GM21360 (cell line): ENCODE results near the gene CACNA1D.

Source experiments
- ATAC-seq: cut with Tn5 transposase; IDR thresholded peaks from one replicate; pipeline ENCODE4 v1.9.1; 2021; ENCODE audit warnings: mild to moderate bottlenecking, moderate library complexity; ENCODE audit not compliant: unreplicated experiment

The CACNA1D gene

DNA sequence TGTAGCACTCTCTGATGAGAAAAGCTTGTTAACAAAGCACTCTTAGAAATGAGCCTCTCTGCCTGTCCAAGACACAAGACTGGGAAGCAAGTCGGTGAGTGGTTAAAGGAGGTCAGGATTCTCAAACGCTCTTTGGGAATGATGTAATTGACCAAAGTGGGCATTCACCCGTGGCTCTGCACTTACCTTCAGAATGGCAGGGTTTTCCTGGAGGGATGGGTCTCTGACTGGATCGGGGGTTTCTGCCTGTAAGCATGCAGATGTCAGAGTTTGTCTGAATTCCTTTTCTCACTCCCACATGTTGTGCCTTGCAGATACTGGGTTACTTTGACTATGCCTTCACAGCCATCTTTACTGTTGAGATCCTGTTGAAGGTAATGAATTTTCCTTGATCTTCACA is 245.6 kb downstream of the CACNA1D start:
- ATAC-seq = no peak

DNA sequence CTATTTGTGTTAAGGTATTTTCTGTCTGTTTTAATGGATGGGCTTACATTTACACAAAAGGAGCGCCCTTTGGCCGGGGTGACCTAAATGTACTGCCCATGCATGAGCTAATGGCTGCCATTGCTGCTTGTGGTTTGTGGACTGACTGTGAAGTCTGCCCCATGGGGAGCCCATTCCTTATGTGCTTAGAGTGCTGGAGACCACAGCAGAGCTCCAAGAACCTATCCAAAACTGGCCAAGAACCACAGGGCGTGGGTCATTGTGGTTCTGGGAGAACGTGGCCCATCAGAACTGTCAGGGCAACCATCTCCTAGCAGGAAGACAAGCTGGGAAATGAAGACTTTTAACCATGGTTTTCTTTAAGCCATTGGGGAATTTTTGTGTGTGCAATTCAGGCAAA is 246.5 kb downstream of the CACNA1D start:
- ATAC-seq = no peak

DNA sequence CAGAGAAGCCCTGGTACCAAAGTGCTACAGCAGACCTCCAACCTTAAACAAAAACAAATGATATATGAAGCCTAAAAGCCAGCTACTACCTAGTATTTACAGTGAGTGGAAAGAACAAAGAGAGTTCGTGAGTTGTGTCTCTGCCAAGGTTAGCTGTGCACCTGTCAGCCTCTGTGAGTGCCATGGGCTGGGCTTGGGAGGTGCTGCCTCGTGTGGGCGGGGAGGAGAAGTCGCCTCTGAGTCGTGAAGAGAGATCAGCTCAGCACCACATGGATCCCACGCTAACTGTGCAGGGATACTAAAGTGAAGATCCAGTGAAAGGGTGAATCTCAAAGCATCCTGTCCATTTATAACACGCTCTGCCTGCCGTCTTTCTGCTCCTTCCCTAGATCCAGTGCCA is 249.9 kb downstream of the CACNA1D start:
- ATAC-seq = no peak

DNA sequence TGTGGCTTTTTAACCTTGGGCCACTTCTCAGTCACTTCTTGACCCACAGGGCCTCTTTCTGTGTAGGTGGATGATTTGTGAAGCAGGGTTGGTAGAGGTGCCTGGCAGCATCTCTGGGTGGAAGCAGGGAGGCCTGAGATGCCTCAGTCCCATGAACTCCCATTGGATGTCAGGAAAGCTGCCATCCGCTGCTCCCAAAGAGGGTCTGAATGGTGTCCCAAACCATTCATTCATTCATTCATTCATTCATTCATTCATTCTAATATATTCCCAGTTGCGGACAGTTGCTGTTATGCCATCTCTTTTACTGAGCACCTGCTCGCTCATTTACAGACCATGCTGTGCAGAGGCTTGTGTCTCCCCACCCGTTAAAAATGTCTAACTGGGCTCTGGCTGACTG is 253.1 kb downstream of the CACNA1D start:
- ATAC-seq = no peak

DNA sequence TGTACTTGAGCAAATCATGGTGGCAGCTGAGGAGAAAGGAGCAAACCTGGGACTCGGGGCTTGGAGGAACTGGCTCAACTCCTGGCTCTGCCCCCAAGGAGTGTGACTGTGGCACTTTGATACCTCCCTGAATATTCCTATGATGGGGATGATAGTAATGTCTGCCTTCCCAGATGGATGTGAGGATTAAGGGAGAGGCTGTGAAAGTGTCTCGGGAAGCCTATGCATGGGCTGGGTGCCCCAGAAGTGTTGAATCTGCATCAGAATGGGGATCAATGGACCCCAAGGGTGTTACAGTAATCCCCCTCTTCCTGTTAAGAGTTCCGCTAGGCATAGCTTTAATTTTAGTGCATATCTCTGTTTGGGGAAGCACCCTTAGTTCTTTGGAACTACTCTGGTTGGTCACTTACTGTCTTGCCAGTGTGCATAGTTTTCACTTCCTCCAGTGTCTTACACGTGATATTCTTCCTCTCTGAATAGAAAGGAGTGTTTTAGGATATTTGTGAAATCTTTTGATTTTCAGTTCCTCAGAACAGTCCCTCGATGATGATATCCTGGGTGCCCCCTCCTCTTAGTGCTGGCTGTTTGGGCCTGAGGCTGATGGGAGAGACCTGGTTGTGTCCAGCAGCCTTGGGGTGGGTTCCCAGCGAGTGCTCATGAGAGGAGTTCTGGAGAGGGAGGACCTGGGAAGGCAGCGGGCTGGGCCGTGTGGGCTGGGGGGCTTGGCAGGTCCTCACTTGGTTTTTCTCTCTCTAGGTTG is 254.3 kb downstream of the CACNA1D start:
- peak; percentile 78 for ATAC-seq

DNA sequence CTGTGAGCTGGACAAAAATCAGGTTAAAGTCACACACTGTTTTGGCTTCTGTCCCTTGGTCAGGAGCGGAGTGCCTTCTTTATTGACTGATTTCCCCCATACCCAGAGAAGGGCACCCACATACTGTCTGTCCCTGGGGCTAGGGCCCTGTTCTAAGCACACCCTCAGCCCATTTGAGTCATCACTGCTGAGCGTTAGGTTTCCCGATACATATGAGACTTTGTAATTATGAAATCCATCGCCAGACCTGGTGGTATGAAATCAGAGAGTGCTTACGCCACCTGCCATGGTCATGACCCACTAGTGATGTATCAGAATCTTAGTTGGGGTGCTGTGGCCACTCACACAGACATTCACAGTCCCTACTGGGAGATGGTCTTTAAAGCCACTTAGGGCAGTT is 255.0 kb downstream of the CACNA1D start:
- no peak for ATAC-seq

DNA sequence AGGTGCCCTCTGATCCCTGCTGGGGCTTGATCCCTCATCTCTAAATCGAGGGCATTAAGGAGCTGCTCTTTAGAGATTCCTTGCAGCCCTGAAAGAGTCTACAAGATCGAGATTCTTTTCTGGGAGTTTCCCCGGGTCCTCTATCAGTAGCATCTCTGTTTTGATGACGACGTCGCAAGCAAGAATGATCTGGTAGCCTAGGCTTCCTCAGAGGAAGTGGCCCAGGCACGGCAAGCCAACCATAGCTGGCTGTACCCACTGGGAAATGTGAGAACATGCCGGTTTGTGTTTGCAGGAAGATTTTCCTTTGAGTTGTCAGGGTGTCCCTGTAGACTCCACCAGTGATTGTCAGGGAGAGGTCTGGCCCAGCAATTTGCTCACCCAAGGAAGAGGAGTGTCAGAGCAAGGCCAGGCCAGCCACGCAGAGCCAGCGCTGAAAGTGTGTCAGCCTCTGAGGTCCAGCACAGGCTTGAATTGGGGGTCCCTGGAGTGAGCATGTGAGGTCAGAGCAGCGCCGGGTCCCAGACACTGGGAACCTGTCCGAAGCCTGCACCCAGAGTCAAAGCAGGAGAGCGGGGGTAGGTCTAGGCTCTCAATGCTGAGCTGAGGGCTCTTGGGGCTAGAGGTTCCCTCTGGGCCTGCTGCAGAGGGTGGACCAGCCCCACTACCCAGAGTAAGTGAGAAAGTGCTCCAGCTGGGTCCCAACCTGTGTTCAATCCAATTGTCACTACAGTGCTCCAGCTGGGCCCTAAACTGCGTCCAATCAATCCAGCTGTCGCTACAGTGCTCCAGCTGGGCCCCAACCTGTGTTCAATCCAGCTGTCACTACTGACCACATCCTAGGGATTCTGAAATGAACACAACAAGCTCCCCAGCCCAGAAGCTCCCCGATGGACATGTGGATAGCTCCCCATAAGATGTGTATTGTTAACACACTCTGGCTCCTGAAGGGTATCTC is 256.1 kb downstream of the CACNA1D start:
- ATAC-seq = no peak

DNA sequence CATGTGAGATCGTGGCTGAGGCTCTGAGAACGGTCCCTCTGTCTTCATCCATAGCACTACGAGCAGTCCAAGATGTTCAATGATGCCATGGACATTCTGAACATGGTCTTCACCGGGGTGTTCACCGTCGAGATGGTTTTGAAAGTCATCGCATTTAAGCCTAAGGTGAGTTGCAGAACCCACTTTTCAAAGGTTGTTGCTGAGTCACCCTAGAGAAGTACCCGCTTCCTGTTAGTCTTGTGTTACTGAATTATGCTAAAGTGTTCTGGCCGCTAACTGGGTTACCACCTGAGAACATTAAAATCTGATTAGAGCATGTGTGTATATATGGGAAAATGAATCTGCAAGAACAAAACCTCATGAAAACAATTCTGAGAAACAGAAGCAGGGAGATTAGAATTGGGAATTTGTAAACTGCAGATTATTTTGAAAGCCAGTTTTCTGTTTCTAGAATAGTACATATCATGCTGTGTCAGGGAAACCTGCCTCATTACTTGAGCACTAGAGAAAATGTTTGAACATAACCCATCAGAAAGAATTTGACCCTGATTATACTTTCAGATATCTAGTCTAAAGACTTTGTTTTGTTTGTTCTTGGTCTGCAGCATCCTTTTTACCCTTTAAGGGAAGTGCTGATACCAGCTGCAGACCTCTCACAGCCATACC is 259.2 kb downstream of the CACNA1D start:
- no peak for ATAC-seq

DNA sequence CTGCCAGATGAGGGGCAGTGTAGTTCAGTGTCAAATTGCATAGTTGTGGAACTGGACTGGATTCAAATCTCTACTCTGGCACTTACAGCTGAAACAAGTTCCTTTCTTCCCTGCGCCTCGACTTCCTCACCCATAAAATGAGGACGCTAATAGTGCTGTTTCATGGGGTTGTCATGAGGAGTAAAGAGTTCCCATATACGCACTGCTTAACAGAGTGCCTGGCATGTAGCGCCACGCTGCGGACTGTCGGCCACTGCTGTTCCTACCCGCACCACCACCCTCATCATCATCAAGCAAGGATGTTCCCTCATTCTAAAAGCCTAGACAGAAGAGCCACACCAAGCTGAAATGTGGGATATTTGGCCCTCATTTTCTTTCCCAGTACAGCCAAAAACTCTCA is 259.9 kb downstream of the CACNA1D start:
- ATAC-seq = no peak

DNA sequence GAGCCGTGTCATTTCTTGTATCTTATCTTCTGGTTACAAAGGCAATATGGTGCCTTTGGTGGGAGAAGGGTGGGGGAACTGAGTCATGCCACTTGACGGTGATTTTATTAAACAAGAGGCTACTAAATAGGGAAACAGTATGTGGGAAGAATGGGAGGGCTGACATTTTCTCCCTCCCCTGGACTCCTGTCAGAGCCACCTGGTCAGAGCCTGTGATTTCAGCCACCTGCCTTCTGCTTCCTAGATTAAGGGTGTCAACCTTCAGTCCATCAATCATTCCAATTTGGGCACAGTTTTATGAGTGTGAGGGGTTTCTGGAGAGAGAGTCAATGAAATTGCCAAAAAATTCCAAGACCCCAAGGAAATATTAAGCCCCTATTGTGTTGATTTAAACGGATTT is 264.4 kb downstream of the CACNA1D start:
- ATAC-seq = no peak

DNA sequence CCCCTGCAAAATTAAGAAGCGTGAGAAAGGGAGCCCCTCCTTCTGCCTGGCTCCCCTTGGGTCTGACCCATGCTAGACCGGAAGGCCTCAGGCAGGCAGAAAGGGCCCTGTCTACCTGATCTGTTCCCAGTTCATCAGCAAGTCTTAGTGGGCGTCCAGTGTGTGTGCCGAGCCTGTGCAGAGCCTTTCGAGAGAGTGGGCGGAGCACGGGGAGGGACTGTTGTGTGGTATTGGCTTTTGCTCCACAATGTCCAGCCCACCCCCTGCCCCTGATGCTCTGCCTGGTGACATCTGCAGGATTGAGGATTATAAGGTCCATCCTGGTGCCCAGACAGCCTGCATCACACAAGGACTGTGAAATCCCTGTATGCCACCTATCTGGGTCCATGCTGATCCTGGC is 268.9 kb downstream of the CACNA1D start:
- no peak for ATAC-seq

DNA sequence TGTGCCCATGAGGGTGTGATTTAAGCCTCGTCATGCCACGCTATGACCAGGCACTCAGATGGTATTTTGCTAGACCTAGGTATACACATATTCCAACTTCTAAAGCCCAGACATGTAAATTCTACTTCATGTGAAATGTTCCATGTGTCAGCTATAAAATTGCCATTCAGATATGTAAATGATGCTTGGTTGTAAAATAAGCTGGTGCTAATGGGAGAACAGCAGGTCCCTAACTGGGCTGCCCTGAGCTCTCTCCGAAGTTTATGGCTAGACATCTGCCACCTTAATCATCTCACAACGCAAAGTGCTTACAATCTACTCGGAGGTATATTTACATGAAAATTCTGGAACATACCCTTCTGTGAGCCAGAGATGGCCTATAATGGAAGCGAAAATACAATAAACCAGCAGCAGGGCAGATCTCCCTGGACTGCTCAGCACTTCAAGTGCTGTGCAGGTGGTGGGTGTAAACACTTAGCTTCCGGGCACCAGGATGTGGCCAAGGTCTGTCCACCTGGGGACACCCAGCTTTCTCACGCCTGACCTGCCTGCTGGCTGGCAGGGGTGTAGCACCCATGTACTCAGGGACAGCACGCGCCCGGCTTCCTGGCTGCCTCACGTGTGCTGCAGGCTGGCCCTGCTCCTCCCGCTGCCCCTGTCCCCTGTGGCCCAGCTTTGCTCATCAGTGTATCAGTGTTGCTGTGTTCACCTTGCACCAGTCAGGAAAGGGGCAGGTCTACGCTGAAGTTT is 269.8 kb downstream of the CACNA1D start:
- no peak for ATAC-seq

DNA sequence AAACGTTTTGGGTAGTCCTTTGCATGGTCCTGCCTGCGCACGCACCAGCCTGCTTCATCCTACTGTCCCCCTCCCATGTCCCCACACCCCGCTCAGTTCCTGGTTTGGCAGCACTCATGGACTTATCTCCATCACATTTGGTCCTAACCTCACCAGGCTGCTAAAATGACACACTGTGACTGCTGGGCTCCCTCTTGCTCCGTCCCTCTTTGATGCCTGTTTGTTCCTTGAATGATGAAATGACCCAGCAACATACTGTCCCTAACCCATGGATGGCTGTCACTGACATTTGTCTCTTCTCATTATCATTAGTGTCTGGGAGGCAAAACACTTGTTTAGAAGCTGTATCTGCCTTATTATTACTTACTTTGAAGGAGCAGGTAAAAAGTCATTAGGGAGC is 271.3 kb downstream of the CACNA1D start:
- no peak for ATAC-seq

DNA sequence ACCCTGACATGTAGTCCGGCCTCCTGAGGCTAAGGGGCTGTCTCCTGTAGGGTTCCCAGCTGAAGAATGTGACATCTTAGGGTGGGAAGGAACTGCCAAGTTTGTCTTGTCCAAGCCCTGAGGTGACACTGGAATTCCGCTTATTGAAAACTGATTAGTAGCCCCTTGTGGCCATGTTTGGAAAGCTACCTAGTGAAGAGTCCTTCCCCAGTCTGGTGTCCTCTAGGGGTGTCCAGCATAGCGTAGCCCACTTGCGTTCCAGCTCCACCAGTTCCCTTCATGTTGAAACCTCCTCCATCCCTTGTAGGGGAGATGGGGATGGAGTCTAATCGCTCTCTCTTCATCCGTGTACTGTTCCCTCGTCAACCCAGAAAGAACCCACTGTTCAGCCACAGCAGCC is 272.3 kb downstream of the CACNA1D start:
- no peak for ATAC-seq

DNA sequence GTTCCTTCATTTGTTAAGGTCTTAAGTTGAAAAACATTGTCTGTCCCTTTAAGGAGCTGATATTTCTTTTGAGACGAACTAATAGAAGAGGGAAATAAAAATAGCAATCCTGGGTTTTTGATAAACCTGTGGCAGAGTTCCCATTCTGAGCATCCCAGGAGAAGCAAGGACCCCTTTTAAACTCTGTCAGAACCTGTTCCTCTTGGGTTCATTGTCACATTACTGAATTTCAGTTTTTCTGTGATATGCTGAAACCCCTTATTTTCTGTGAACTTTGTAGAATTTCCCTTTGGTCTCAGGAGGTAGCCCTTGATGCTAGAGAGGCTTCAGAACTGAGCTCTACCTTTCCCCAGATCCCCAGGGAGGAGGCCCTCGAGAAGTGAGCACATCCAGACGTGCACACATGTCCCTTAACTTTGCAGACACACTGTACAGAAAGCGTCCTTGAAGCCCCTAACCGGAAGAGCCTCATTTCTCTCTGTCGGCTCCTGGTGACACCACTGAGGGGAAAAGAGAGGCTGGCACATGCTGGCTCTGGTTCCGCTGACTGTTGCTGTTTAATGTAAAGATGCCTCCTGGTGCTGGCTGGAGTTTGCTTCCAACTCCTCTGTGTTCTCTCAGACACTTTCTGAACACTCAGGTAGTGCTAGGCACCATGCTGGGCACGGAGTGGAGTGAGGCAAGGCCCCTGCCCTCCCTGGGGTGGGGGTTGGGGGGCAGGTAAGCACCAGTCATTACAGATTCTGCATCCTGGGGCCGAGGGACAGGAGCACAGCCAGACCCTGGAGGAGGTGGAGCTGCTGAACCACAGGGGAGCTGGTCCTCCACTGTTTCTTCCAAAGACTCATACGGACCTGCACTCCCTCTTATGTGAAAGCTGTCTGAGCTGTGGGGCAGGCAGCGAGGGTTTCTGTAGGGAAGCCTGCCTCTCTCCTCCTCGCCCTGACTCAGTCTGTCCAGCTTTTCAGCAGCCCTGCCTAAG is 274.4 kb downstream of the CACNA1D start:
- no peak for ATAC-seq

DNA sequence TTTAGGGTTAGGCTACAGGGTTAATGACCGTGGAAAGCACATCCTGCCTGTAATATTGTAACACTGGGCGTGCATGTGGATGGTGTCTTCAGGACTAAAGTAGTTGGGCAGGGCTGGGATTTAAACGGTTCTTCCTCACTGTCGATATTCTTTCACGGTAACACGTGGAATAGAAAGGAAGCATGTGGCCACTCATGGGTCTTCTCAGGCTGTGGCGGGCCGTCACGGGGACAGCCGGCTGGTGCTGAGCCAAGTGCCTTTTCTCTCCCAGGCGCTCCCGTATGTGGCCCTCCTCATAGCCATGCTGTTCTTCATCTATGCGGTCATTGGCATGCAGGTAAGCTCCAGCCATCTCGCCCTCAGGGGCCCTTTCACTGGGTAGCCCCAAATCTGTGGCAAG is 278.2 kb downstream of the CACNA1D start:
- no peak for ATAC-seq

DNA sequence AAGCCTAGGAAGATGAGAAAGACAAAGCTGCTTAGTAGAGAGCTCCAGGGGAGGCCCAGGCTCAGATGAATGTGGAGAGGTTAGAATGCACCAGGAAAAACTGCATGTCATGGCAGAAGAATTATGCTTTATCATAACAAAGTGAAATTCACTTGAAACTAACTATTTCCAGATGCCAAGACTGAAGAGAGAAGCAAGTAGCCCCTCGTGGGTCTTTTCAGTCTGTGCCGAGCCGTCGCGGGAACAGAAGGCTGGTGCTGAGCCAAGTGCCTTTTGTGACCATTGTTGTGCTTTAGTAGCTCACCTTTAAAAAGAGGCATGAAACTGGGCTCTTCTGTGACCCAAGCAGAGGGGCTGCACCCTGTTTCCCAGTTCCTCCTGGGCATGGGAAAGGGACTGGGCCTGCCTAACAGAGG is 278.6 kb downstream of the CACNA1D start:
- ATAC-seq = no peak

DNA sequence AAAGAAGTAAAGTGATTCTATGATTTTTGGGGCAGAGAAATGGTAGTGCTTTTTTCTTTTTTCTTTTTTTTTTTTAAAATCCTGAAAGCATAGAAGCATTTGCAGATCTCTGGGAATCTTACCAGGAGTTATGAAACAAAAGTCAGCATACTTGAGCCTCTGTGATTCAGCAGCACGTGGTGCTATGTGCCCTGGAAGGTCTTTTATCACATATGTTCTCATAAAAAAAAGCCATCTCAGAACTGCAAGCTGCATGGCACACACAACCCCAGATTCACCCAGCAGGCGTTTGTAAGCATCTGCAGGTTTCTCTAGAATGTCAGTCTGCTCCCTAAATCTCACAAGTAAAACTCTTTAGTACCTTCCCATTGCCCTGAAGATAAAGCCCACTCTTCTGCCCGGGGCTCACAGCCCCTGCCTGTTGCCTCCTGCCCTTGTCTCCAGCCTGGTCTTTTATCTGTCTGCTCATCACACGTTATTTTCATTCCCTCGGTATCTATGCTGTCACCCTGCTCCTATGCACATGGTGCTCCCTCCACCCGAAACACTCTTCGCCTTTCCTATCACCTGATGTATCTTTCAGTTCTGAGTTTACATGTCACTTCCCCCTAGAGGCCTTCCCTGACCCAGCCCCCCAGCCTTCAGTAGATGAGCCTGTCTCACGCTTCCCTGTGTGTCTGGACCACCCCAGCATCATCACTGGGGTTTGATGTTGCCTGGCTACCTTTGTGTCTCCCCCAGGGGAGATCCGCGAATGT is 279.4 kb downstream of the CACNA1D start:
- peak; percentile 88 for ATAC-seq

DNA sequence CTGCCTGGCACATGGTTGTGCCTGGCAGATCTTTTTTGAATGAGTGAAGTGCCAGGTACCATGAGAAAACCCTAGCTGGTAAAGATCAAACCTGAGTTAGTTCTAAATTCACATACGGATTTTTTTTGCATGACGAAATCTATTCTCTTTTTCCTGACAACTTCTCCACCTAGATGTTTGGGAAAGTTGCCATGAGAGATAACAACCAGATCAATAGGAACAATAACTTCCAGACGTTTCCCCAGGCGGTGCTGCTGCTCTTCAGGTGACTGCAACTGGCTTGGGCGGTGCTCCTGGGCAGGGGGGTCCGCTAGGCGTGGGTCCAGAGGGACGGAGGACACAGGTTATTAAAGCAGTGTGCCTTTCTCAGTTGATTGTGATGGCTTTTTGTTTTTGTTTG is 280.0 kb downstream of the CACNA1D start:
- peak; percentile 3 for ATAC-seq
